ENCODE results near the gene NOTCH2NLA. TPM values are rescaled to one million over a fixed set of nuclear protein-coding genes. Genes with fewer than 3 reads are reported as not detected.
"Not testable (repeated sequence)": the region's sequence is repeated elsewhere in the genome, so short reads cannot be mapped to it uniquely, and the experiment has no call there.

Gene NOTCH2NLA
- total RNA-seq, 1 experiment from 2014 or later: 19.3 TPM

- POLR2A ChIA-PET; H3K4me1 ChIP-seq; H3K4me1 Mint-ChIP-seq (ENCODE audit: low read depth, unreplicated experiment); intact Hi-C loops (cut with micrococcal nuclease; ENCODE audit: unreplicated experiment); H3K4me3 Mint-ChIP-seq (ENCODE audit: unreplicated experiment); H3K27me3 ChIP-seq (replicated peaks; ENCODE audit: control insufficient read depth, insufficient read depth, low read length); BruUV-seq (replicated peaks); H3K4me3 ChIP-seq (ENCODE audit: low read depth, low read length); H3K36me3 Mint-ChIP-seq (ENCODE audit: insufficient read depth, unreplicated experiment); CTCF ChIA-PET; H3K36me3 ChIP-seq (ENCODE audit: control insufficient read depth, insufficient read depth, low read length); H3K9me3 ChIP-seq; H3K27me3 Mint-ChIP-seq (ENCODE audit: insufficient read depth, unreplicated experiment); H3K27ac Mint-ChIP-seq (ENCODE audit: unreplicated experiment); H3K9me3 Mint-ChIP-seq (ENCODE audit: unreplicated experiment); DNase-seq: not testable (repeated sequence)
Observed at GRCh38 chr1:146167740-146168139, 61.1 kb downstream of the NOTCH2NLA start.

- H3K36me3 ChIP-seq (ENCODE audit: control insufficient read depth, insufficient read depth, low read length); H3K4me1 ChIP-seq; H3K4me1 Mint-ChIP-seq (ENCODE audit: low read depth, unreplicated experiment); POLR2A ChIA-PET; H3K27me3 ChIP-seq (replicated peaks; ENCODE audit: control insufficient read depth, insufficient read depth, low read length); H3K36me3 Mint-ChIP-seq (ENCODE audit: insufficient read depth, unreplicated experiment); H3K9me3 Mint-ChIP-seq (ENCODE audit: unreplicated experiment); H3K27ac Mint-ChIP-seq (ENCODE audit: unreplicated experiment); intact Hi-C loops (cut with micrococcal nuclease; ENCODE audit: unreplicated experiment); H3K27me3 Mint-ChIP-seq (ENCODE audit: insufficient read depth, unreplicated experiment); H3K4me3 Mint-ChIP-seq (ENCODE audit: unreplicated experiment); H3K4me3 ChIP-seq (ENCODE audit: low read depth, low read length); CTCF ChIA-PET; BruUV-seq (replicated peaks); H3K9me3 ChIP-seq; DNase-seq: not testable (repeated sequence)
Observed at GRCh38 chr1:146167273-146167672, 61.5 kb downstream of the NOTCH2NLA start.

- intact Hi-C loops (cut with micrococcal nuclease; ENCODE audit: unreplicated experiment); H3K27ac Mint-ChIP-seq (ENCODE audit: unreplicated experiment); H3K36me3 ChIP-seq (ENCODE audit: control insufficient read depth, insufficient read depth, low read length); H3K36me3 Mint-ChIP-seq (ENCODE audit: insufficient read depth, unreplicated experiment); H3K9me3 ChIP-seq; BruUV-seq (replicated peaks); CTCF ChIA-PET; H3K27me3 ChIP-seq (replicated peaks; ENCODE audit: control insufficient read depth, insufficient read depth, low read length); H3K4me1 ChIP-seq; H3K4me3 Mint-ChIP-seq (ENCODE audit: unreplicated experiment); POLR2A ChIA-PET; H3K4me1 Mint-ChIP-seq (ENCODE audit: low read depth, unreplicated experiment); H3K9me3 Mint-ChIP-seq (ENCODE audit: unreplicated experiment); H3K27me3 Mint-ChIP-seq (ENCODE audit: insufficient read depth, unreplicated experiment); H3K4me3 ChIP-seq (ENCODE audit: low read depth, low read length): not testable (repeated sequence)
- peak in 1 of 2 experiments; percentile 21 for TF ChIP-seq CTCF (IDR thresholded peaks at IDR 0.05; ENCODE audit: insufficient read depth in 1 of 2, low read depth in 1 of 2, low read length in 1 of 2, severe bottlenecking in 1 of 2, unreplicated experiment in 1 of 2)
- peak in 1 of 2 experiments; percentile 2 for DNase-seq
Observed at GRCh38 chr1:146144465-146144864, 84.4 kb downstream of the NOTCH2NLA start, which contains the start of gene NBPF10. TSS of gene NBPF10 (minus strand) at chr1:146144804. CDS start at chr1:146144769, 35 bp downstream.

Other genes with a start within 250 kb of the NOTCH2NLA start
- 27.5 and 38.6 TPM in 2 replicates for gene TXNIP, start 232.4 kb downstream of the NOTCH2NLA start, total RNA-seq (2022)
- gene HJV, start 207.3 kb downstream of the NOTCH2NLA start, total RNA-seq (2022): not detected in 2 replicates
- gene NBPF10, start 84.2 kb downstream of the NOTCH2NLA start, total RNA-seq (2022): 2.3 TPM in 2 replicates